ENCODE measurements around the gene MIDN. TPM values are rescaled to one million over a fixed set of nuclear protein-coding genes. Genes with fewer than 3 reads are reported as not detected.
"Not testable (repeated sequence)": the region's sequence is repeated elsewhere in the genome, so short reads cannot be mapped to it uniquely, and the experiment has no call there.

The MIDN gene
- total and polyA plus RNA-seq, 2 donors (not counting 1 experiment from before 2014, with no cell fraction given): 12.0 to 18.8 TPM

GRCh38 chr19:1206864-1207450, 41.4 kb upstream of the MIDN start:
- H3K27ac ChIP-seq (ENCODE audit: insufficient read depth, low read length): peak overlapping the region; percentile 78
- H3K27me3 ChIP-seq (ENCODE audit: control insufficient read depth, insufficient read depth, low read length): no peaks in the 10 kb centered on the region
- H3K36me3 ChIP-seq (ENCODE audit: control insufficient read depth, insufficient read depth, low read length): peaks cover 7% of the 10 kb centered on the region
- peaks cover 52% of the 10 kb centered on the region for H3K79me2 ChIP-seq (ENCODE audit: control insufficient read depth, insufficient read depth, low read length)
- peaks cover 14% of the 10 kb centered on the region for H3K4me1 ChIP-seq (ENCODE audit: control insufficient read depth, extremely low read depth, insufficient read depth, low read length)
- TF ChIP-seq CTCF (conservative IDR thresholded peaks at IDR 0.05 in 1 of 2, IDR thresholded peaks at IDR 0.05 in 1 of 2; ENCODE audit: low read depth in 1 of 2, low read length in 2 of 2) (no peak), EZH2 (IDR thresholded peaks at IDR 0.05; ENCODE audit: low read length, missing control alignments) (no peak)
- no peaks in the 10 kb centered on the region for H4K20me1 ChIP-seq (ENCODE audit: control insufficient read depth, extremely low read depth, insufficient read depth, low read length)
- H2AFZ ChIP-seq (ENCODE audit: low read length): no peak overlapping the region
- no peaks in the 10 kb centered on the region for H3K9me3 ChIP-seq (ENCODE audit: control insufficient read depth, insufficient read depth, low read depth, low read length)
- H3K4me3 ChIP-seq (replicated peaks in 1 of 4; ENCODE audit: control extremely low read depth in 1 of 4, insufficient read depth in 1 of 4, low read depth in 3 of 4, low read length in 4 of 4): peak overlapping the region; percentile 76 to 89 (median 83)
- peak overlapping the region; percentile 82 for H3K9ac ChIP-seq (ENCODE audit: insufficient read depth, low read length)
- peak overlapping the region; percentile 99 for H3K4me2 ChIP-seq (ENCODE audit: extremely low read depth, insufficient read depth, low read length)
- DNase-seq (ENCODE audit: low read depth in 2 of 2): no peak

GRCh38 chr19:1208830-1209229, 39.6 kb upstream of the MIDN start:
- not testable (repeated sequence) for H2AFZ ChIP-seq (ENCODE audit: low read length); H3K4me2 ChIP-seq (ENCODE audit: extremely low read depth, insufficient read depth, low read length); H3K27me3 ChIP-seq (ENCODE audit: control insufficient read depth, insufficient read depth, low read length); H4K20me1 ChIP-seq (ENCODE audit: control insufficient read depth, extremely low read depth, insufficient read depth, low read length); DNase-seq (ENCODE audit: low read depth in 2 of 2); H3K27ac ChIP-seq (ENCODE audit: insufficient read depth, low read length); H3K9ac ChIP-seq (ENCODE audit: insufficient read depth, low read length); H3K9me3 ChIP-seq (ENCODE audit: control insufficient read depth, insufficient read depth, low read depth, low read length)
- H3K4me1 ChIP-seq (ENCODE audit: control insufficient read depth, extremely low read depth, insufficient read depth, low read length): peaks cover 11% of the 10 kb centered on the region
- H3K4me3 ChIP-seq (replicated peaks in 1 of 4; ENCODE audit: control extremely low read depth in 1 of 4, insufficient read depth in 1 of 4, low read depth in 3 of 4, low read length in 4 of 4): peak overlapping the region in 1 of 4 experiments; percentile 5
- H3K79me2 ChIP-seq (ENCODE audit: control insufficient read depth, insufficient read depth, low read length): peaks cover 65% of the 10 kb centered on the region
- peaks cover 11% of the 10 kb centered on the region for H3K36me3 ChIP-seq (ENCODE audit: control insufficient read depth, insufficient read depth, low read length)

- peaks cover 11% of the 10 kb centered on the region for H3K36me3 ChIP-seq (ENCODE audit: control insufficient read depth, insufficient read depth, low read length)
- H3K4me1 ChIP-seq (ENCODE audit: control insufficient read depth, extremely low read depth, insufficient read depth, low read length): peaks cover 25% of the 10 kb centered on the region
- no peaks in the 10 kb centered on the region for H3K27me3 ChIP-seq (ENCODE audit: control insufficient read depth, insufficient read depth, low read length)
- TF ChIP-seq EZH2 (IDR thresholded peaks at IDR 0.05; ENCODE audit: low read length, missing control alignments) (no peak), CTCF (conservative IDR thresholded peaks at IDR 0.05 in 1 of 2, IDR thresholded peaks at IDR 0.05 in 1 of 2; ENCODE audit: low read depth in 1 of 2, low read length in 2 of 2) (no peak)
- H2AFZ ChIP-seq (ENCODE audit: low read length): no peak overlapping the region
- DNase-seq (ENCODE audit: low read depth in 2 of 2): peak in 1 of 2 donors; percentile 37
- peaks cover 77% of the 10 kb centered on the region for H3K79me2 ChIP-seq (ENCODE audit: control insufficient read depth, insufficient read depth, low read length)
- no peak overlapping the region for H3K9ac ChIP-seq (ENCODE audit: insufficient read depth, low read length)
- no peak overlapping the region for H3K4me3 ChIP-seq (replicated peaks in 1 of 4; ENCODE audit: control extremely low read depth in 1 of 4, insufficient read depth in 1 of 4, low read depth in 3 of 4, low read length in 4 of 4)
- no peak overlapping the region for H3K27ac ChIP-seq (ENCODE audit: insufficient read depth, low read length)
- no peak overlapping the region for H3K4me2 ChIP-seq (ENCODE audit: extremely low read depth, insufficient read depth, low read length)
- no peaks in the 10 kb centered on the region for H4K20me1 ChIP-seq (ENCODE audit: control insufficient read depth, extremely low read depth, insufficient read depth, low read length)
- H3K9me3 ChIP-seq (ENCODE audit: control insufficient read depth, insufficient read depth, low read depth, low read length): no peaks in the 10 kb centered on the region
Measured at GRCh38 chr19:1210227-1210538, 38.2 kb upstream of the MIDN start.
